Skin epidermis (tissue), 12 donors: ENCODE data around the gene GLS.
"Not testable (repeated sequence)": the region's sequence is repeated elsewhere in the genome, so short reads cannot be mapped to it uniquely, and the experiment has no call there.

Experiments used
- H3K27ac ChIP-seq, 21 experiments: fragments of 200-600 bp; sonication (generic) in 11 of 21; one replicate each; pipeline ENCODE4 v1.5.0; 2020; ENCODE audit warnings: mild to moderate bottlenecking in 3 of 21, inconsistent platforms in 2 of 21, moderate library complexity in 2 of 21
- H3K4me3 ChIP-seq, 7 experiments: fragments of 200-600 bp; sonication (generic) in 2 of 7; one replicate each; pipeline ENCODE4 v1.5.0; 2020; ENCODE audit warnings: inconsistent platforms in 2 of 7, mild to moderate bottlenecking in 2 of 7, moderate library complexity in 1 of 7

Gene GLS

GRCh38 chr2:190880378-190881083 is at the start of gene GLS:
TSS of gene GLS (plus strand) at chr2:190880821. CDS start at chr2:190881085, 264 bp downstream.
- Histone ChIP-seq H3K4me3 (peak within 1 kb of the TSS; percentile 80 to 97 (median 92)), H3K27ac (peak within 1 kb of the TSS; percentile 79 to 98 (median 95))

- Histone ChIP-seq H3K27ac (no peak overlapping the region), H3K4me3 (no peak overlapping the region)
Observed at GRCh38 chr2:190831941-190832340, 48.7 kb upstream of the GLS start.

- Histone ChIP-seq H3K4me3 (no peak overlapping the region), H3K27ac (peak overlapping the region in 1 of 21 experiments; percentile 44)
Observed at GRCh38 chr2:190834890-190835208, 45.8 kb upstream of the GLS start.

GRCh38 chr2:190835303-190835930 is 45.2 kb upstream of the GLS start:
- Histone ChIP-seq H3K4me3 (no peak overlapping the region), H3K27ac (peak overlapping the region in 2 of 21 experiments; percentile 16 to 44)

- Histone ChIP-seq H3K27ac (peak overlapping the region in 3 of 21 experiments; percentile 12 to 38 (median 23)), H3K4me3 (no peak overlapping the region)
Observed at GRCh38 chr2:190836767-190837166, 43.9 kb upstream of the GLS start.

- Histone ChIP-seq H3K27ac (peak overlapping the region in 3 of 21 experiments; percentile 34 to 56 (median 42)), H3K4me3 (no peak overlapping the region)
Observed at GRCh38 chr2:190837420-190837819, 43.2 kb upstream of the GLS start.

- H3K27ac ChIP-seq = peak overlapping the region in 5 of 21 experiments; percentile 20 to 58 (median 42)
- no peak overlapping the region for H3K4me3 ChIP-seq
Observed at GRCh38 chr2:190837952-190838361, 42.7 kb upstream of the GLS start.

GRCh38 chr2:190838492-190838910 is 42.1 kb upstream of the GLS start:
- H3K4me3 ChIP-seq = no peak overlapping the region
- peak overlapping the region in 6 of 21 experiments; percentile 11 to 58 (median 38) for H3K27ac ChIP-seq

- Histone ChIP-seq H3K27ac (no peak overlapping the region), H3K4me3 (no peak overlapping the region)
Observed at GRCh38 chr2:190840569-190841172, 40.0 kb upstream of the GLS start.

GRCh38 chr2:190841707-190842505 is 38.7 kb upstream of the GLS start:
- H3K27ac ChIP-seq = no peak overlapping the region
- H3K4me3 ChIP-seq = no peak overlapping the region

GRCh38 chr2:190842606-190843104 is 38.0 kb upstream of the GLS start:
- no peak overlapping the region for H3K4me3 ChIP-seq
- no peak overlapping the region for H3K27ac ChIP-seq

GRCh38 chr2:190843890-190844699 is 36.5 kb upstream of the GLS start:
- Histone ChIP-seq H3K27ac (peak overlapping the region in 1 of 21 experiments; percentile 26), H3K4me3 (no peak overlapping the region)

GRCh38 chr2:190844700-190845401 is 35.8 kb upstream of the GLS start:
- Histone ChIP-seq H3K27ac (no peak overlapping the region), H3K4me3 (no peak overlapping the region)

- Histone ChIP-seq H3K27ac (no peak overlapping the region), H3K4me3 (no peak overlapping the region)
Observed at GRCh38 chr2:190846746-190847145, 33.9 kb upstream of the GLS start.

GRCh38 chr2:190847504-190848081 is 33.0 kb upstream of the GLS start:
- no peak overlapping the region for H3K27ac ChIP-seq
- H3K4me3 ChIP-seq = no peak overlapping the region

GRCh38 chr2:190849774-190850173 is 30.8 kb upstream of the GLS start:
- Histone ChIP-seq H3K4me3 (no peak overlapping the region), H3K27ac (no peak overlapping the region)

- H3K27ac ChIP-seq = not testable (repeated sequence)
Observed at GRCh38 chr2:190853022-190853421, 27.6 kb upstream of the GLS start.

More at GRCh38 chr2:190853022-190853421, 27.6 kb upstream of the GLS start:
- H3K4me3 ChIP-seq = not testable (repeated sequence)
